ENCODE data around the gene OR6K3.

The OR6K3 gene

GRCh38 chr1:158681606-158682005 lies 38.9 kb downstream of the OR6K3 start:
- Mint-ChIP-seq H3K4me3 (no peak overlapping the region), H3K27me3 (peaks cover 51% of the 10 kb centered on the region), H3K4me1 (no peaks in the 10 kb centered on the region), H3K36me3 (ENCODE audit: insufficient read depth) (peaks cover 2% of the 10 kb centered on the region), H3K27ac (ENCODE audit: low read depth) (no peak overlapping the region), H3K9me3 (no peaks in the 10 kb centered on the region)
- DNase-seq (ENCODE audit: low spot score in 2 of 2) (no peak), ATAC-seq (replicated peaks; ENCODE audit: extremely low read depth, poor library complexity, severe bottlenecking) (no peak)

DNA sequence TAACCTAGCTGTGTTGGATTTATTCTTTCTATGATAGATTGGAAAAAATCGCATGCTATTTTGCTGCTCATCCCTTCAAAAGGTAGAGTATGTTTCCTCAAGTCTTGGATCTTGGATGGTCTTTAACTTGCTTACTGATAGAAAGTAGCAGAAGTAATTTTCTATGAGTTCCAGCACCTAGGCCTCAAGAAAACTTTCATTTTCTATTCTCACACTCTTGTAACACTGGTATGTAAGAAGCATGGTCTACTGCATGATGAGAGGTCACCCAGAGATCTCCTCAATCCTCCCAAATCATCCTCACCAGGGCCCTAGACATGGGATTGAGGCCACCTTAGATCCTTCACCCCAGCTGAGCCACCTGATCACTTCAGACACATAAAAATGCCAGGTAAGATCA lies 41.2 kb downstream of the OR6K3 start:
- DNase-seq (ENCODE audit: low spot score in 2 of 2) (no peak), ATAC-seq (replicated peaks; ENCODE audit: extremely low read depth, poor library complexity, severe bottlenecking) (no peak)
- no peaks in the 10 kb centered on the region for H3K9me3 Mint-ChIP-seq
- peaks cover 2% of the 10 kb centered on the region for H3K36me3 Mint-ChIP-seq (ENCODE audit: insufficient read depth)
- no peak overlapping the region for H3K4me3 Mint-ChIP-seq
- peaks cover 36% of the 10 kb centered on the region for H3K27me3 Mint-ChIP-seq
- no peak overlapping the region for H3K27ac Mint-ChIP-seq (ENCODE audit: low read depth)
- peaks cover 5% of the 10 kb centered on the region for H3K4me1 Mint-ChIP-seq

- no peaks in the 10 kb centered on the region for H3K9me3 Mint-ChIP-seq
- H3K27me3 Mint-ChIP-seq, result peaks cover 18% of the 10 kb centered on the region
- H3K4me1 Mint-ChIP-seq, result peaks cover 5% of the 10 kb centered on the region
- DNase-seq (ENCODE audit: low spot score in 2 of 2) (no peak), ATAC-seq (replicated peaks; ENCODE audit: extremely low read depth, poor library complexity, severe bottlenecking) (no peak)
- peaks cover 2% of the 10 kb centered on the region for H3K36me3 Mint-ChIP-seq (ENCODE audit: insufficient read depth)
- no peak overlapping the region for H3K27ac Mint-ChIP-seq (ENCODE audit: low read depth)
- no peak overlapping the region for H3K4me3 Mint-ChIP-seq
These were observed 44.8 kb downstream of the OR6K3 start for GRCh38 chr1:158675563-158676323.

GRCh38 chr1:158674302-158674701 lies 46.2 kb downstream of the OR6K3 start:
- no peaks in the 10 kb centered on the region for H3K9me3 Mint-ChIP-seq
- ATAC-seq (replicated peaks; ENCODE audit: extremely low read depth, poor library complexity, severe bottlenecking) (no peak), DNase-seq (ENCODE audit: low spot score in 2 of 2) (no peak)
- H3K27me3 Mint-ChIP-seq, result peaks cover 18% of the 10 kb centered on the region
- no peak overlapping the region for H3K27ac Mint-ChIP-seq (ENCODE audit: low read depth)
- H3K4me1 Mint-ChIP-seq, result peaks cover 5% of the 10 kb centered on the region
- H3K4me3 Mint-ChIP-seq, result no peak overlapping the region
- H3K36me3 Mint-ChIP-seq (ENCODE audit: insufficient read depth), result no peaks in the 10 kb centered on the region
